Uterus (tissue), 4 donors: Measurements from ENCODE around the gene ETV1. TPM values are rescaled to one million over a fixed set of nuclear protein-coding genes. Genes with fewer than 3 reads are reported as not detected.
A peak's percentile ranks its signal among the peaks of the same experiment; 100 is the strongest.

Experiments
- DNase-seq, 2 donors: peaks; one replicate each; pipeline ENCODE4 v3.0.0-alpha.2; 2019 to 2020
- H3K27ac ChIP-seq, 2 donors: fragments of 200-600 bp; sonication (generic); 1 replicate in 1 of 2; 2 replicates in 1 of 2; pipeline ENCODE4 v1.5.1; 2016 to 2018
- H3K27me3 ChIP-seq, 2 donors: fragments of 200-600 bp; sonication (generic); one replicate each; pipeline ENCODE4 v1.5.1; 2018 to 2019; ENCODE audit warnings: control low read depth in 1 of 2
- H3K36me3 ChIP-seq, 2 donors: fragments of 200-600 bp; sonication (generic); one replicate each; pipeline ENCODE4 v1.5.1; 2019; ENCODE audit warnings: control low read depth in 1 of 2
- H3K4me1 ChIP-seq, 2 donors: fragments of 200-600 bp; sonication (generic); one replicate each; pipeline ENCODE4 v1.5.1; 2018 to 2019; ENCODE audit warnings: control low read depth in 1 of 2
- H3K4me3 ChIP-seq, 2 donors: fragments of 200-600 bp; sonication (generic); 1 replicate in 1 of 2; 2 replicates in 1 of 2; pipeline ENCODE4 v1.5.1; 2018 to 2019; ENCODE audit warnings: mild to moderate bottlenecking in 1 of 2
- H3K9me3 ChIP-seq, 2 donors: fragments of 200-600 bp; sonication (generic); one replicate each; pipeline ENCODE4 v1.5.1; 2019; ENCODE audit warnings: control low read depth in 1 of 2
- POLR2A ChIP-seq, 2 donors: fragments of 450-650 bp; IDR thresholded peaks; one replicate each; pipeline ENCODE4 v1.6.1; 2016; ENCODE audit warnings: antibody characterized with exemption in 2 of 2, mild to moderate bottlenecking in 1 of 2, moderate library complexity in 1 of 2
- intact Hi-C: fragments of 100-400 bp; cut with DNase I; formaldehyde crosslinking; loops from one replicate; pipeline ENCODE4 v1.15.1; 2023; ENCODE audit warnings: low total_unique reads
- total RNA-seq, 4 donors: library from RNA; depleted of rRNA in 3 of 4; stranded (reverse); fragments of >200 nt in 3 of 4; gene quantifications; one replicate each; pipeline versions ENCODE4 v1.1.0 to v1.2.4, GENCODE V29; 2014 to 2023
- TF ChIP-seq, protein P1 (sequence below), 4 experiments: fragments of 200-600 bp in 2 of 4; fragments of 450-650 bp in 2 of 4; sonication (generic) in 2 of 4; IDR thresholded peaks; one replicate each; pipeline ENCODE4 v1.5.1; 2016 to 2019; ENCODE audit warnings: antibody characterized with exemption in 4 of 4, mild to moderate bottlenecking in 2 of 4, moderate library complexity in 1 of 4
- donor health status: DM: yes; HTN: yes; CAD: no.

Gene ETV1
- total RNA-seq, 4 donors from 2014 or later: 1.5 to 35.3 (median 5.2) TPM

DNA sequence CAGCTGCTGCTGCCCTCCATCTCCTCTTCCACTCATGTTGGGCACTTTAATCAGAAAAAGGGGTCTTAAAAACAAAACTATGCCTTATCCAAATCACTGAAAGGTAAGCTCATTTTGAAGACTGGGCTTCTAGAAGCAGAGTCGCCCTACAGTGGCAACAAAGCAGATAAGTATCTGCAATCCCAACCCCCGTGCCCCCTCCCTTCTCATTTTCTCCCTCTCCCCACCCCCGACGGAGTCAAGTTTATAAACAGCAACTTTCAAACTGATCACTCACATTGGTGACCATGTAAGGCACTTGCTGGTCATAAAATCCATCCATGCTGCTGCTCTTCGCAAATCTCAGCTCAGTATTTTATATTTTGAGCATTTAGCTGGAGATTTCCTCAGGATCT lies 738 bp downstream of the ETV1 start:
- Histone ChIP-seq H3K4me3 (peak overlapping the region; percentile 57 to 70), H3K27ac (peak overlapping the region; percentile 86 to 93), H3K36me3 (no peaks in the 10 kb centered on the region), H3K4me1 (no peaks in the 10 kb centered on the region), H3K9me3 (no peaks in the 10 kb centered on the region), H3K27me3 (no peaks in the 10 kb centered on the region)
- intact Hi-C loops: no loop called here
- no peak for TF ChIP-seq POLR2A (IDR thresholded peaks at IDR 0.05)
- TF ChIP-seq, protein P1, sequence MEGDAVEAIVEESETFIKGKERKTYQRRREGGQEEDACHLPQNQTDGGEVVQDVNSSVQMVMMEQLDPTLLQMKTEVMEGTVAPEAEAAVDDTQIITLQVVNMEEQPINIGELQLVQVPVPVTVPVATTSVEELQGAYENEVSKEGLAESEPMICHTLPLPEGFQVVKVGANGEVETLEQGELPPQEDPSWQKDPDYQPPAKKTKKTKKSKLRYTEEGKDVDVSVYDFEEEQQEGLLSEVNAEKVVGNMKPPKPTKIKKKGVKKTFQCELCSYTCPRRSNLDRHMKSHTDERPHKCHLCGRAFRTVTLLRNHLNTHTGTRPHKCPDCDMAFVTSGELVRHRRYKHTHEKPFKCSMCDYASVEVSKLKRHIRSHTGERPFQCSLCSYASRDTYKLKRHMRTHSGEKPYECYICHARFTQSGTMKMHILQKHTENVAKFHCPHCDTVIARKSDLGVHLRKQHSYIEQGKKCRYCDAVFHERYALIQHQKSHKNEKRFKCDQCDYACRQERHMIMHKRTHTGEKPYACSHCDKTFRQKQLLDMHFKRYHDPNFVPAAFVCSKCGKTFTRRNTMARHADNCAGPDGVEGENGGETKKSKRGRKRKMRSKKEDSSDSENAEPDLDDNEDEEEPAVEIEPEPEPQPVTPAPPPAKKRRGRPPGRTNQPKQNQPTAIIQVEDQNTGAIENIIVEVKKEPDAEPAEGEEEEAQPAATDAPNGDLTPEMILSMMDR (IDR thresholded peaks at IDR 0.05): no peak
- DNase-seq: no peak

DNA sequence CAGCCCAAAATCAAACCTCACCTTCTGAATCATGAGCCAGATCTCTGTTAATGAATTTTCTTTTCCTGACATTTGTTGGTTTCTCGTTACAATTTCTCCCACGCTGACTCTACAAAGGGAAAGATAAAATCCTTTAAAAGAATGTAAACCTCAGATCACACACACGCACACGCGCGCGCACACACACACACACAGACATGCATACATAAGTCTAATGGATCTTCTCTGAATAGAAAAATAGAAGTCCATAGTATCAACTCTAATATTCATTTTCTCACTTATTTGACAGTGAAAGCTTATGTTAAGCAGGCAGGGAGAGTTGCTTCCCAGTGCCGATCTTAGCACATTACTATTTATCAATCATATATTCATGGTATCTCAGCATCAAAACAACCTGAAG lies 1.4 kb downstream of the ETV1 start:
- DNase-seq: no peak
- intact Hi-C loops: no loop called here
- Histone ChIP-seq H3K36me3 (no peaks in the 10 kb centered on the region), H3K4me3 (no peak overlapping the region), H3K27ac (peak overlapping the region in 1 of 2 donors; percentile 86), H3K27me3 (no peaks in the 10 kb centered on the region), H3K4me1 (no peaks in the 10 kb centered on the region), H3K9me3 (no peaks in the 10 kb centered on the region)
- TF ChIP-seq, protein P1 (IDR thresholded peaks at IDR 0.05): no peak
- TF ChIP-seq POLR2A (IDR thresholded peaks at IDR 0.05): no peak

GRCh38 chr7:13987395-13987794 lies 2.1 kb downstream of the ETV1 start:
- Histone ChIP-seq H3K36me3 (no peaks in the 10 kb centered on the region), H3K9me3 (no peaks in the 10 kb centered on the region), H3K4me1 (no peaks in the 10 kb centered on the region), H3K4me3 (no peak overlapping the region), H3K27ac (no peak overlapping the region), H3K27me3 (no peaks in the 10 kb centered on the region)
- TF ChIP-seq, protein P1 (IDR thresholded peaks at IDR 0.05): no peak
- no peak for TF ChIP-seq POLR2A (IDR thresholded peaks at IDR 0.05)
- intact Hi-C loops: no loop called here
- no peak for DNase-seq

- intact Hi-C loops: no loop called here
- H3K27me3 ChIP-seq: no peaks in the 10 kb centered on the region
- no peak for TF ChIP-seq POLR2A (IDR thresholded peaks at IDR 0.05)
- TF ChIP-seq, protein P1 (IDR thresholded peaks at IDR 0.05): no peak
- no peak for DNase-seq
- no peak overlapping the region for H3K4me3 ChIP-seq
- no peaks in the 10 kb centered on the region for H3K36me3 ChIP-seq
- H3K4me1 ChIP-seq: no peaks in the 10 kb centered on the region
- no peaks in the 10 kb centered on the region for H3K9me3 ChIP-seq
- H3K27ac ChIP-seq: no peak overlapping the region
Measured at GRCh38 chr7:13986208-13986607, 3.3 kb downstream of the ETV1 start.

DNA sequence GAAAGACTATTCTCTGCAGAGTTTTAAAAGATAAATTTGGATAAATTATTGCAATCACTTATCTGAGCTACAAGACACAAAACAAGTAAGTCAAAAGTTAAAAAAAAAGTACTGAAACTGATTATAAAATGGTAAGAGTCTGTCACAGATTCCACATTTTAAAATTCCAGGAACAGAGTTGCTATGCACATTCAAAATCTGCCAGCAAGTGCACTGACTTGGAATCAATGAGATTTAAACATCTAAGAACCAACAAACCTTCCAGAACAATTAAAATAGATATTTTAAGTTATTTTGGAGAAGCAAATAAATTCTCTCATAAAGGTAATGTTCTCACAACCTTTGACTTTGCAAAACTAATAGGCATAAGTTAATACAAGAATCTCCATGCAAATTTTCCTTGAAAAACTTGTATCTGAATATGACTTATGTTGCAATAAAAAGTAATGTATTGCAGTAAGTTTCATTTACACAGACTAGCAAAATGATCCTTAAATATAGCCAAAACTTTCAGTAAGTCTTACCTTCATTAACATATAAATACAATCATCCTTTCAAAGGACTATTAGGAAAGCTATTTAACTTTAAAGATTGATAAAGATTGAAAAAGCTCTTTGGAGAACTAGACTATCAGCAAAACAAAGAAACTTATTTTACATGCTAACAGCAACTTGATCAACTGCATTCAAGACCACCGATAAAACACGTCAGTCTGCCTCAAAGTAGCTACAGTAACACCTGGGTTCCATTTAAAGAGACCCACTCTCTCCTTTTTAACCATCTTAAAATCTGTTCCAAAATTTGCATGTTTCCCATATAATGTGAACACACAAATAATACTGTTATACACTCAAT lies 4.4 kb downstream of the ETV1 start:
- TF ChIP-seq POLR2A (IDR thresholded peaks at IDR 0.05): no peak
- TF ChIP-seq, protein P1 (IDR thresholded peaks at IDR 0.05): no peak
- H3K9me3 ChIP-seq: no peaks in the 10 kb centered on the region
- intact Hi-C loops: no loop called here
- H3K4me1 ChIP-seq: no peaks in the 10 kb centered on the region
- H3K4me3 ChIP-seq: no peak overlapping the region
- H3K27me3 ChIP-seq: no peaks in the 10 kb centered on the region
- no peak for DNase-seq
- H3K36me3 ChIP-seq: no peaks in the 10 kb centered on the region
- H3K27ac ChIP-seq: no peak overlapping the region
